EH (cell line): ENCODE data around the gene HPS3.
"Not testable (repeated sequence)": the region's sequence is repeated elsewhere in the genome, so short reads cannot be mapped to it uniquely, and the experiment has no call there.

Experiments
- DNase-seq: peaks from one replicate; pipeline ENCODE4 v3.0.0-alpha.2; 2015; ENCODE audit warnings: low read depth

Gene HPS3

GRCh38 chr3:149186721-149187120 lies 57.3 kb downstream of the HPS3 start:
- DNase-seq: no peak

GRCh38 chr3:149188494-149188893 lies 59.1 kb downstream of the HPS3 start:
- DNase-seq: no peak

DNA sequence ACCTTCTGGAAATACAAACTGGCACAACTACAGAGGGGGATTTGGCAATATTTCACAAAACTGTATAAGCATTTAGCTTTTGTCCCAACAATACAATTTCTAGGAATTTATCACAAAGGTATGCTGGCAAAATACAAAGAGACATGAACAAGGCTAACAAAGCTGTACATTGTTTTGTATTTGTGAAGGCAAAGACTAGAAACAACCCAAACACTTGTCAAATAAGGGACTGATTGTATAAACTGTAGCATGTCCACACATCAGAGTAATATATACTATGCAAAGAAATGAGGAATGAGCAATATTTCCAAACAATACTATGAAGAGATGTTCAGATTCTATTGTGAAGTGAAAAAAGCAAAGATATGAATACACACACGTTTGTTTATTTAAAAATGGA lies 65.8 kb downstream of the HPS3 start:
- DNase-seq: no peak

GRCh38 chr3:149196805-149197592 lies 67.6 kb downstream of the HPS3 start:
- not testable (repeated sequence) for DNase-seq

GRCh38 chr3:149197669-149198068 lies 68.2 kb downstream of the HPS3 start:
- DNase-seq: no peak

GRCh38 chr3:149198611-149199010 lies 69.2 kb downstream of the HPS3 start:
- DNase-seq: peak; percentile 67

- peak; percentile 53 for DNase-seq
These were observed 70.0 kb downstream of the HPS3 start for GRCh38 chr3:149199474-149199873.

GRCh38 chr3:149203758-149204157 lies 74.3 kb downstream of the HPS3 start:
- DNase-seq: no peak

GRCh38 chr3:149204390-149204991 lies 75.1 kb downstream of the HPS3 start:
- no peak for DNase-seq

DNA sequence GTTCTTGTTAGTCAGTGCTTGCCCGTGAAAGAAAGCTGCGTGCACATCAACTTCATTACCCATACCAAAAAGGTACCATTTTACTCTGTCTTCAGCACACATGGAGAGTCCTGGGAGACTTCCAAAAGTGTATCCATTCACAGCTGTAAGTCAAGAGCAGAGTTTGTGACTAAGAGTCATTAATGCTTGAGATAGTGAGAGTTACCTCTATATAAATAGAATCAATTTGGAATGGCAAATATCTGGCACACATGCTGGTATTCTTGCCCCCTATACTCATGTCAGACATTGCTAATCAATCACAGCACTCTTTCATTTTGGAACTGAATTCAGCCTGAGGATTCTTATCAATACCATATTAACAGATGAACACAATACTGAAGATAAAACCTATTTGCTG lies 78.0 kb downstream of the HPS3 start:
- DNase-seq: peak; percentile 21

DNA sequence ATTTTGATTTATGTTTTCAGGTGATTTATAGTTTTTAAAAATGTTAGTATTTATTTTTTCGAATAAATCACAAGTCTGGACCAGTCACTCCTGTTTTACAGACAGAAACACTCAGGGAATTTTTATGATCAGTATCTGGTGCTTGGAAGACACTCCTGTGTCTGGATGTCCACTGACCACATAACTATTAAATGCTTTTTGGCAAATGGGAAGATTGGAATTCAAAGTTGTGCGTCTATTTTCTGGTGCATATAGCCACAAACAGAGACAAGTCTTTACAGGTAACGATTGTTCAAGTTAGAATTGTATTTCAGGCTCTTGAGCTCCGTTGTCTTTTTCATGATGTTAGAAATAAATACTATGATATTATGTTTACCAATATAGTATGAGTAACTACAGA lies 80.0 kb downstream of the HPS3 start:
- no peak for DNase-seq

DNA sequence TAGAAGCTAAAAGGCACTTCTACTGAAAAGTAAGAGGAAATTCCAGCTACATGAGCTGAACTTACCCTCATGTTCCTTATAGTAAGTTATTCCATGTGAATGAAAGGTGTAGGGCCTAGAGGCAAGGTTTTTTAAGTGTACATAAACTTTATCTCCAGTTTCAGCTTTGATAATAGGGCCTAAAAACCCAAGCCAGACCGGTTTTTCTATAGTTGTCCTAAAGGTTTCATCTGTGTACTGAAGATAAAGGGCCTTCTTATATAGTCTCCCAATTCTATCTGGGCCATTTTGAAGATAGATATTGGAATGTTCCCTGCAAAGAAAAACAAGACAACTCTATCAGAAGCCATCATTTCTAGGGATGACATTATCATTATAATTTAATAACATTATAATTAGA lies 82.9 kb downstream of the HPS3 start:
- DNase-seq: no peak

DNA sequence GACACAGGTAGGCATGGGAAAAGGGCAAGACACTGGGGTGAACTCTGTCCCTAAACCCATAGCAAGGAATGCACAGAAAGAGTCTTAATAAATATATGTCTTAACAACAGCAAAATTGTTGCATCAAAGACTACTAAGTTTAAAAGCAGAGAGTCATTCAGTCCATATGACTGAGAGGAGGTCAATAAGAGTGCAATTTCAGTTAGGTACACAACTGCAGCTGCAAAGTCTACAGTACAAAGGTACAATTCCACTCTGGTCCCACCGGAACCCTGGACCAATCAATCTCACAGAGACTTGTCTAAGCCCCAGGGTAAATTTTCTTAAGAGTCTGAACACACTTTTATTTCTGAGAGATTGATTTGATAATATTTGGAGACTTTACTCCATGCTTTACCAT lies 85.3 kb downstream of the HPS3 start:
- no peak for DNase-seq

GRCh38 chr3:149215515-149215914 lies 86.1 kb downstream of the HPS3 start:
- peak; percentile 20 for DNase-seq

GRCh38 chr3:149216193-149216869 lies 86.9 kb downstream of the HPS3 start:
- no peak for DNase-seq

- DNase-seq: no peak
These were observed 87.9 kb downstream of the HPS3 start for GRCh38 chr3:149217347-149217746.

DNA sequence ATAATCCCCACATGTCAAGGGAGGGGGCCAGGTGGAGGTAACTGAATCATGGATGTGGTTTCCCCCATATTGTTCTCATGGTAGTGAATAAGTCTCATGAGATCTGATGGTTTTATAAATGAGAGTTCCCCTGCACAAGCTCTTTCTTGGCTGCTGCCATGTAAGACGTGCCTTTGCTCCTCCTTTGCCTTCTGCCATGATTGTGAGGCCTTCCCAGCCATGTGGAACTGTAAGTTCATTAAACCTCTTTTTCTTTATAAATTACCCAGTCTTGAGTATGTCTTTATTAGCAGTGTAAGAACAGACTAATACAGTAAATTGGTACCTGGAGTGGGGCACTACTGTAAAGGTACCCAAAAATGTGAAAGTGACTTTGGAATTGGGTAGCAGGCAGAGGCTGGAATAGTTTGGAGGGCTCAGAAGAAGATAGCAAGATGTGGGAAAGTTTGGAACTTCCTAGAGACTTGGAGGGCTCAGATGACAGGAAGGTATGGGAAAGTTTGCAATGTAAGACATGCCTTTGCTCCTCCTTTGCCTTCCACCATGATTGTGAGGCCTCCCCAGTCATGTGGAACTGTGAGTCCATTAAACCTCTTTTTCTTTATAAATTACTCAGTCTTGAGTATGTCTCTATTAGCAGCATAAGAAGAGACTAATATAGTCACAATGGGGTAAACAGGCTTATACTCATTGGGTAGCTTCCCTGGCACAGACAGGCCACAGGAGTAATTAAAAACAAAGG lies 90.1 kb downstream of the HPS3 start:
- DNase-seq: not testable (repeated sequence)

DNA sequence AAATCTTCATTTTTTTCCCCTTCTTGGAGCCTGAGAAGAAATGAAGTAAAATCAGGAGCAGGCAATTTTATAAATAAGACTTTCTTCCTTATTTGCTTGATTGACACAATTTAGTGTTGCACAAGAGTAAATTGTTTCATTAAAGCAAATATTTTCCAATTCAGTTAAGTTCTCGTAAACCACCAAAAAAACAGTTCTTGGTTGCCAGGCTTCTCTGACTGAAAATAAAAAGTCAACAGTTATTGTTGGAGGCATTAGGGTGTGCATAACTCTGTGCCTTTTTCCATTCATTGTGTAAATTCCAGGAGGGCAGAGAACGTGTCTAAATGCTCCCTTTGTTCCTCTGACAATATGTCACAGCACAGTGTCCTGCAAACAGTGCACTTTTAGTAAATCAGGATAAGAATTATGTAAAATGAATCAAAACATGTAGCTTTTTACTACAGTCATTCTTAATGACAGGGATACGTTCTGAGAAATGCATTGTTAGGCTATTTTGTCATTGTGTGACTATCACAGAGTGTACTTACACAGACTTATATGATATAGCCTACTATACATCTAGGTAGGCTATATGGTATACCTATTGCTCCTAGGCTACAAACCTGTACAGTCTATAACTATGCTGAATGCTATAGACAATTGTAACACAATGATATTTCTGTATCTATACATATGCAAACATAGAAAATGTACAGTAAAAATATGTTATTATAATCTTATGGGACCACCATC lies 92.5 kb downstream of the HPS3 start, which contains the start of gene CP:
CP (minus strand) TSS at position 47 of the 735 bp plus-strand sequence; CDS start at position 10, 37 bp downstream.
- DNase-seq: no peak
